ENCODE data around the gene WWOX. TPM values are rescaled to one million over a fixed set of nuclear protein-coding genes. Genes with fewer than 3 reads are reported as not detected.

WWOX gene
- total RNA-seq, 2 donors from 2014 or later: 30.0 to 35.4 TPM

DNA sequence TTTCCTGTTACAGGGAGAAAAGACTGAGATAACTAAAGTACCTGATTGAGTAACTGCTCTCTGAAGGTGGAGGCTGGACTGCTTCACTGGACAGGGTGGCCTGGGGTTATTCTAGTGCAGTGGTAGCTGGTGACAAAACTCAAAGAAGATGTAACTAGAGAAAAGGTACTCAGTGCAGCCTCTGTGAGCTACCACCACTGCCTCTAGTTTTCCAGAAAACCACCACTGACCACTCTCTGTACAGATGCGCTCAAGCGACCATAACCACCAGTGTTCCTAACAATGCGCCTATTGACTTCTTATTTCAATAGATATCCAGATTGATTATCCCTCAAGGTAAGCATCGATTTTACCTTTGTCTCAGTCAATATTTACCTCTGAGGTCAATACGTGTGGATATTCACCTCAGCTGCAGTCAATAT is 492.2 kb downstream of the WWOX start:
- Histone ChIP-seq H3K9me3 (ENCODE audit: control insufficient read depth, low read length) (no peaks in the 10 kb centered on the region), H3K4me3 (ENCODE audit: low read length) (no peak overlapping the region), H3K9ac (ENCODE audit: extremely low read depth, low read length, poor library complexity, severe bottlenecking) (no peak overlapping the region), H3K27ac (ENCODE audit: low read depth, low read length) (no peak overlapping the region), H3K27me3 (ENCODE audit: control insufficient read depth, insufficient read depth, low read length, poor library complexity, severe bottlenecking) (no peaks in the 10 kb centered on the region), H3K4me1 (ENCODE audit: control insufficient read depth, insufficient read depth, low read length) (no peaks in the 10 kb centered on the region), H3K36me3 (ENCODE audit: control insufficient read depth, insufficient read depth, low read length) (no peaks in the 10 kb centered on the region)
- Mint-ChIP-seq H3K27ac (no peak overlapping the region), H3K36me3 (ENCODE audit: low read depth) (no peaks in the 10 kb centered on the region), H3K4me1 (peaks cover 20% of the 10 kb centered on the region), H3K4me3 (no peak overlapping the region), H3K27me3 (ENCODE audit: insufficient read depth) (peaks cover 1% of the 10 kb centered on the region), H3K9me3 (no peaks in the 10 kb centered on the region)
- no peak for DNase-seq
- WGBS, 2 experiments (ENCODE audit: insufficient coverage in 1 of 2, insufficient read length in 1 of 2): 96 to 100% methylated on average over 4 to 5 of the region's 5 CpGs
- TF ChIP-seq, protein P1, sequence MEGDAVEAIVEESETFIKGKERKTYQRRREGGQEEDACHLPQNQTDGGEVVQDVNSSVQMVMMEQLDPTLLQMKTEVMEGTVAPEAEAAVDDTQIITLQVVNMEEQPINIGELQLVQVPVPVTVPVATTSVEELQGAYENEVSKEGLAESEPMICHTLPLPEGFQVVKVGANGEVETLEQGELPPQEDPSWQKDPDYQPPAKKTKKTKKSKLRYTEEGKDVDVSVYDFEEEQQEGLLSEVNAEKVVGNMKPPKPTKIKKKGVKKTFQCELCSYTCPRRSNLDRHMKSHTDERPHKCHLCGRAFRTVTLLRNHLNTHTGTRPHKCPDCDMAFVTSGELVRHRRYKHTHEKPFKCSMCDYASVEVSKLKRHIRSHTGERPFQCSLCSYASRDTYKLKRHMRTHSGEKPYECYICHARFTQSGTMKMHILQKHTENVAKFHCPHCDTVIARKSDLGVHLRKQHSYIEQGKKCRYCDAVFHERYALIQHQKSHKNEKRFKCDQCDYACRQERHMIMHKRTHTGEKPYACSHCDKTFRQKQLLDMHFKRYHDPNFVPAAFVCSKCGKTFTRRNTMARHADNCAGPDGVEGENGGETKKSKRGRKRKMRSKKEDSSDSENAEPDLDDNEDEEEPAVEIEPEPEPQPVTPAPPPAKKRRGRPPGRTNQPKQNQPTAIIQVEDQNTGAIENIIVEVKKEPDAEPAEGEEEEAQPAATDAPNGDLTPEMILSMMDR (conservative IDR thresholded peaks at IDR 0.05): no peak

GRCh38 chr16:78592111-78592510 is 492.7 kb downstream of the WWOX start:
- Mint-ChIP-seq H3K27me3 (ENCODE audit: insufficient read depth) (peaks cover 1% of the 10 kb centered on the region), H3K36me3 (ENCODE audit: low read depth) (no peaks in the 10 kb centered on the region), H3K4me3 (no peak overlapping the region), H3K9me3 (no peaks in the 10 kb centered on the region), H3K4me1 (peaks cover 24% of the 10 kb centered on the region), H3K27ac (no peak overlapping the region)
- DNase-seq: no peak
- Histone ChIP-seq H3K36me3 (ENCODE audit: control insufficient read depth, insufficient read depth, low read length) (no peaks in the 10 kb centered on the region), H3K4me1 (ENCODE audit: control insufficient read depth, insufficient read depth, low read length) (no peaks in the 10 kb centered on the region), H3K9ac (ENCODE audit: extremely low read depth, low read length, poor library complexity, severe bottlenecking) (no peak overlapping the region), H3K27me3 (ENCODE audit: control insufficient read depth, insufficient read depth, low read length, poor library complexity, severe bottlenecking) (no peaks in the 10 kb centered on the region), H3K9me3 (ENCODE audit: control insufficient read depth, low read length) (no peaks in the 10 kb centered on the region), H3K4me3 (ENCODE audit: low read length) (no peak overlapping the region), H3K27ac (ENCODE audit: low read depth, low read length) (no peak overlapping the region)
- WGBS, 2 experiments (ENCODE audit: insufficient coverage in 1 of 2, insufficient read length in 1 of 2): 81 to 88% methylated on average over 2 to 3 of the region's 3 CpGs
- TF ChIP-seq, protein P1 (conservative IDR thresholded peaks at IDR 0.05): no peak

DNA sequence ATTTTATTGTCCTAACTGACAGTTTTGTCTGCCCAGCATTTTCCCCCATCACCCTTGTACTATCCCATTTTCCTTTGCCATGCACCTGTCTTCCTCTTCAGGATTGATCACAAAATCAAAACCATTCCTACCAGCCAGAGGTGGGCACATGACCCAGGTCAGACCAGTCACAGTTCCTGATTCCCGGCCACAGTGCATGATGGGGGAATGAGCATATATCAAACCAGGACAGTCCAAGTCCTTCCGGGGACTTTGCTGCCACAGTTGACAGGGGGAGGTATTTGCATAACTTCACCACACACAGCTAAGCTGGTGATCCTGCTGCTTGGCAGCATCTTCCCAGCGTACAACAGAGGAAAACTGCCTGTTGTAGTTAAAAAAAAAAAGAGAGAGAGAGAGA is 493.9 kb downstream of the WWOX start:
- no peak overlapping the region for H3K9ac ChIP-seq (ENCODE audit: extremely low read depth, low read length, poor library complexity, severe bottlenecking)
- no peaks in the 10 kb centered on the region for H3K36me3 ChIP-seq (ENCODE audit: control insufficient read depth, insufficient read depth, low read length)
- peaks cover 1% of the 10 kb centered on the region for H3K27me3 Mint-ChIP-seq (ENCODE audit: insufficient read depth)
- no peak overlapping the region for H3K4me3 Mint-ChIP-seq
- TF ChIP-seq, protein P1 (conservative IDR thresholded peaks at IDR 0.05): no peak
- H3K4me1 ChIP-seq (ENCODE audit: control insufficient read depth, insufficient read depth, low read length): no peaks in the 10 kb centered on the region
- WGBS, 2 experiments (ENCODE audit: insufficient coverage in 1 of 2, insufficient read length in 1 of 2): 68 to 80% methylated on average over 1 to 3 of the region's 3 CpGs
- DNase-seq: no peak
- no peaks in the 10 kb centered on the region for H3K36me3 Mint-ChIP-seq (ENCODE audit: low read depth)
- peaks cover 18% of the 10 kb centered on the region for H3K4me1 Mint-ChIP-seq
- H3K9me3 Mint-ChIP-seq: no peaks in the 10 kb centered on the region
- no peak overlapping the region for H3K4me3 ChIP-seq (ENCODE audit: low read length)
- no peak overlapping the region for H3K27ac Mint-ChIP-seq
- no peaks in the 10 kb centered on the region for H3K27me3 ChIP-seq (ENCODE audit: control insufficient read depth, insufficient read depth, low read length, poor library complexity, severe bottlenecking)
- no peaks in the 10 kb centered on the region for H3K9me3 ChIP-seq (ENCODE audit: control insufficient read depth, low read length)
- H3K27ac ChIP-seq (ENCODE audit: low read depth, low read length): no peak overlapping the region

Measured in endodermal cell (in vitro differentiated cells).